Forelimb muscle (tissue), 1 donor: ENCODE results near the gene PIH1D2. TPM values are rescaled to one million over a fixed set of nuclear protein-coding genes. Genes with fewer than 3 reads are reported as not detected.
A peak's percentile ranks its signal among the peaks of the same experiment; 100 is the strongest.
"Not testable (repeated sequence)": the region's sequence is repeated elsewhere in the genome, so short reads cannot be mapped to it uniquely, and the experiment has no call there.

Experiments
- DNase-seq: peaks from one replicate; pipeline ENCODE4 v3.0.0-alpha.2; 2013; ENCODE audit warnings: low read depth
- polyA plus RNA-seq: library from polyadenylated mRNA; unstranded; fragments of 120-200 nt; gene quantifications from one replicate; pipeline ENCODE4 v1.2.1, GENCODE V29; 2013; ENCODE audit not compliant: insufficient read length

Gene PIH1D2, protein sequence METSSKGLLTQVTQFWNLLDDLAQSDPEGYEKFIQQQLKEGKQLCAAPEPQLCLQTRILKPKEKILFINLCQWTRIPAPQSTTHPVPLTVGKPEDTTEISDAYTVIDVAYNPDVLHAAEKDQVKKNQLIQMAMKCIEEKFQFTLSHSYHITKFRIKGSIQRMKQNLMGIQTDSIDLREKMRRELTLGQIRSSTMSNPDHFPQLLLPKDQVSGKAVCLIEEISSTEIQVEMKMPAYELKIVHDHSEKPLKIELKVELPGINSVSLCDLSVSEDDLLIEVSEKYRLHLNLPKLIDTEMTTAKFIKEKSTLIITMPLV
- polyA plus RNA-seq, result 1.1 TPM

DNA sequence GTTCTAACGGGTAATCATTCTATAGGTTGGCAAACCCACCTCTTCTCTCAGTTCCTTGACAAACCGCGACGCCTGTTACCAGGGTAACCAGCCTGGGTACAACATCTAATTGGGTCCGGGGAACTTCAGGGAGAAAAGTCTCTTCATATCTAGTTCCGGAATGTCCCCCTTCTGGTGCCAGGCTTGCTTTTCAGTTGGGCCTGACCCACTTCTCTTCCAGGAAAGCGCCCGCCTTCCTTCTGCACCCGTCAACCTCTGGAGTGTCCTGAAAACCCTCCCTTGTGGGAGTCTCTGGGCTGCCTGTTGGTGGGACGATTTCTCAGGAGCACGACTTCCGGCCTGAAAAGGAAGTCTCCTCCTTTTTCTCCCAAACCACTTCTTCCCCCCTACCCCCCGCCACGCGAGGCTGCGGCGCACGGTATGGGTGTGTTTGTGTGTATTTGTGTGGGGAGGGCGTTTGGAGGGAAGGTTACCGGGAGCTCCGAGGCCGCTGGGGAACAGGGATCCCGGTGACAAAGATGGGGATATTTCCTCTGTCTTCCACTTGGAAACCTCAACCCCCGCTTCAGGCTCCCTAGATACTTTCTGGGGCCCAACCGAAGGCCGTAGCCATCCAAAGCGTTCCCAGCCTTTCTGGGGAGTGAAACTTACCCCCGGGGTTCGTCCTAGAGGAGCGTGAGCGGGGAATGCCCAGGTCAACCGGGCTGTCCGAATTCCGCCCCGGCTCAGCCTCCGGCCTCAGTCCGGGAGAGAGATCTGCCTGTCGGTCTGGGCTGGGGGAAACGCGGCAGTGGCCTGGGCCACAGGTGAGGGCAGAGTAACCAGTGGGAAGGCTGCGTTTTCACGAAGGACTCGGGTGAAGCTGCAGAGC lies at the start of gene PIH1D2, which contains the start of gene NKAPD1:
Gene PIH1D2 (minus strand): TSS at position 77 of the 871 bp plus-strand sequence. CDS start 843 bp downstream, outside the sequence.
Gene NKAPD1 (plus strand): TSS at position 359 of the 871 bp plus-strand sequence. CDS start 1,276 bp downstream, outside the sequence.
- peak; percentile 57 for DNase-seq

DNA sequence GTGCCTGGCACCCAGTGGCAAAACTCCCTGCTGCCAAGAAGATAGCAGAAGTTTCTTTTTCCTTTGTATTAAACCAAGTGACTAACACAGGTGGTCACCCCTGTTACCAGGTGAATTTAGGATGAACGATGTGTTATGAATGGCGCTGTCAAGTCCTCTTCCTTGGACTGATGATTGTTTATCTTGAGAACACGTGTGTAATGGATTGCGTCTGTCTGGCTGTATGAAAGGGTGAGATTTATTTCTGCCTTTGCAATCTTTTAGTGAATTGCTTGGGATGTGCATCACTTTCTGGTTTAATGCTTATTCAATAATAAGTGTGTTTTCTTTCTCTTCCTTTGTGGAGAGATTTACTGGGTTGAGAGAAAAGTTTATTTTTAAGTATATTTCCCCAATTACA lies 49.3 kb upstream of the PIH1D2 start:
- no peak for DNase-seq

DNA sequence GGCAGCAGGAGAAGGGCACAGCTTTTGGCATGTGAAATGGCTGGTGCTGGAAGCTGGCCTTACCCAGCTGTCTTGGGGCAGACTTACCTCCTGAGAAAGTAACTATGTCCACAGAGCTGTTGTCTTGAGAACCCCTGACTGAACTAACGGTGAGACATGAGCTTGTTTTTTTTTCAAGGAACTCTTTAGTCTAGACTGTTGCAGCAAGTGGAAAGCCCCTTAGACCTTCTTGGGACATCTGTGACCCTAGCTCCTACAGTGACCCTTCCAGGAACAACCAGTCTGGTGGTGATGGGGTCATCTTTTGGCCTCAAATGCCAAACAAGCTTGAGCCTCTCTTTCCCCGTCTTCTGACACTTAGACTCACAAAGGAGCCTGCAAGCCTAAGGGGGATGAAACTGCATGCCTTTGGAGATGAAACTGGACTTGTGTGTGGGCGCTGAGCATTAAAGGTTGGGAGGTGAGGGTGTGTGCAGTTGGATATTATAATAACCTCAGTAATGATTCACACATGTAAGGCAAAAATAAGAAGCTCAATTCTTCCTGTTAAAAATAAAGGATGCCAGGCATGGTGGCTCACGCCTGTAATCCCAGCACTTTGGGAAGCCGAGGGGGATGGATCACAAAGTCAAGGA lies 48.3 kb upstream of the PIH1D2 start:
- DNase-seq, result no peak

DNA sequence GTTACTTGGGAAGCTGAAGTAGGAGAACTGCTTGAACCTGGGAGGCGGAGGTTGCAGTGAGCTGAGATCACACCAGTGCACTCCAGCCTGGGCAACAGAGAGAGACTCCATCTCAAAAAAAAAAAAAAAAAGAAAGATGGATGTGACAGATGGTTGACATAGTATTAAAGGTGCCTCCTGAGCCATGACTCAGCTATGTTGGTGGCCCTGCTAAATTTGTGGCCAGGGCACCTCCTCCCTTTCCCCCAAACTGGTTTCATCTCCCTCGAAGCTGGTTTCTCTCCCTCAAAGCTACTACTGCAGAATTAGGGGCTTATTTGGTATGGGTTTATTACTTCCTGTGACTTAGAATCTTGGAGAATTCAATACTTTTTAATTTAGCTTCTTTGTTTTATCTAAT lies 44.4 kb upstream of the PIH1D2 start:
- no peak for DNase-seq

DNA sequence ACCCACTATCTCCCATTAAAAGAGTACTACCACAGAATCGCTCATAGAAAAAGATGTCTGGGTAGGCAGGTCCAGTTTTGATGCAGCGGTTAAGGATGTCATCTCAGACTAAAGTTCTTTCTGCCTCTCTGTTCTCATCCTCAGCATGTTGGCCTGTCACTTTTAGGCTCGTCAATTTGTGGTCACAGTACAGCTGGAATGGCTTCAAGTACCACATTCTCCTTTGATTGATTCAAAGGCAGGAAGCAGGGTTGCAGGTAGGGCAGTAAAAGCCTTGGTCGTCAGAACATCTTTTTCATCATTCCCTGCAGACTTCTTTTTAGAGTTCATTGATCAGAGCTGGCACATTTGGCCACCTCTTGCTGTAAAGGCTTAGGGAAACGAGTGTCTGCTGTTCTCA lies 41.6 kb upstream of the PIH1D2 start:
- no peak for DNase-seq

DNA sequence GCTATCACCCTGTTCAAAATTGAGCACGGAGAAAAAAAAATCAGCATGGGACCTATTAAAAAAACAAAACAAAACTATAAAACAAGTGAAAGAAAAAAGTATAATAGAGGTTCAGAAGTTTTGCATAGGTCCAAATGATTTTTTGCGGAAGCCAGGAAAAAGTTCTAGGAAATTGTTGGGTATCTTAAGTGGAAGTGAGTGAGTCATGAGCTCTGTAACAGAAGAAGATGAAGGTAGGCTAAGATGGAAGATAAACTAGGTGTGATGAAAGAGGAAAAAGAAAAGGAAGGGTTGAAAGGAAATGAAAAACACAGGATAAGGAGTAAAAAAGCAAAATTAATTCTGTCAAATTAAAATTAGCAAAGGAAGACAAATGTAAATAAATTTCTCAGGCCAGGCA lies 40.6 kb upstream of the PIH1D2 start:
- no peak for DNase-seq

DNA sequence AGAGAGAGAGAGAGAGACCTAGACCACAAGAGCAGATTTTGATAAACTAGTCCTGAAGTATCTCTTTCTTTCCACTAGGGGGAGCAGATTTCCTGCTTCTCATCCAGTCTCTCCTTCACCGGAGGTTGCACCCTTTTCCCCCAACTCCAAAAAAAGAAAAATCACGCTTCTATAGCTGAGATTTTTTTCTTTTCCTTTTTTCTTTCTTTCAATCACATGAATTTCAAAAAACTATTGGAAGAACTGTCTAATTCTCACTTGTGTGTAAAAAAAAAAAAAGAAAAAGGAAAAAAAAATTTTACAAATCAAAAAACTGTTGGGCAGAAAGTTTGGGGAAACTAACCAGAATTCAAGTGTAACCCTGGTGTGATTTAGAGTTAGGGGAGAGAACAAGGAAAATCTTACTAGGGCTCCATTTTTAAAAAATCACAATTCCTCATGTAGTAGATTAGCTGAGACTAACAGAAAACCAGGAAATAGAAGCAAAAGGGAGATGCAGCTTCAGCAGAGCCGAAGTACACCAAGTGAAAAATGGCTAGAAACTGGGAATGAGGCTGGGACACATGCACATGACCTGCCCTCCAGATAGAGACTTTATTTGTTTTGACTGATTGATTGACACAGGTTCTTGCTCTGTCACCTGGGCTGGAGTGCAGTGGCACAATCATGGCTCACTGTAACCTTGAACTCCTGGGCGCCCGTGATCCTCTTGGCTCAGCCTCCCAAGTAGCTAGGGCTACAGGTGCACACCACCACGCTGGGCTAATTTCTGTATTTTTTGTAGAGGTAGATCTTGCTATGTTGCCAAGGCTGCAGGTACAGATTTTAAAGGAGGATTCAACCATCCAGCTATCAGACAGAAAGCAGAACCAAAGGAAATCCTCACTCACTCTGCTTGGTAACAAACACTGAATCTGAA lies 40.0 kb upstream of the PIH1D2 start:
- peak; percentile 13 for DNase-seq

DNA sequence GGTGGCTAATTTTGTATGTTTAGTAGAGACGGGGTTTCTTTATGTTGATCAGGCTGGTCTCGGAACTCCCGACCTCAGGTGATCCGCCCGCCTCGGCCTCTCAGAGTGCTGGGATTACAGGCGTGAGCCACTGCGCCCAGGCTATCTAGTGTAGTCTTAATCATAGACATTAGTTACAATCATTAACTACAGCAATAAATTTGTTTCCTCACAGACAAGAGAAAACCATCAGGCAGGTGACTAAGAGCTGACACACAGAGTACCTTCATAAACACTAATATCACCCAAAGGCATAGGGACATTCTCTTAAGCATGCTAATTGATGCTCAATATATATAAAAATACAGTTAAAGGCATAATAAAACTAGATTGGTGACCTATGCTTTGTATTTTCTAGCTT lies 32.3 kb upstream of the PIH1D2 start:
- no peak for DNase-seq

DNA sequence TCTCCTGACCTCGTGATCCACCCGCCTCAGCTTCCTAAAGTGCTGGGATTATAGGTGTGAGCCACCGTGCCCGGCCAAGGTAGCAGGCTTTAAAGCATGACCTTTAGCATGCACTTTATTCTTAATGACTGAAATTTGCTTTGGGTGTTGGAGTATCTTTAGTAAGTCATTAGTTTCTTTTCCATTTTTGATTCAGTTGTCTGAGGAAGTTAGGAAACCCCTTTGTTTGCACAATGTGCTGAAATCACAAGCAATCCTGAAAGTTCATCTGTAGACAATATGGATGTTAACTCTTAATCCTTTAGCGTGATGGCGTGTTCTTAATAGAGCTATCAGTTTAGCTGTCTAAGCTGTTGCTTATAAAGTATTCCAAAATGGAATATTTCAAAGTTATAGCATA lies 29.6 kb upstream of the PIH1D2 start:
- DNase-seq, result no peak

DNA sequence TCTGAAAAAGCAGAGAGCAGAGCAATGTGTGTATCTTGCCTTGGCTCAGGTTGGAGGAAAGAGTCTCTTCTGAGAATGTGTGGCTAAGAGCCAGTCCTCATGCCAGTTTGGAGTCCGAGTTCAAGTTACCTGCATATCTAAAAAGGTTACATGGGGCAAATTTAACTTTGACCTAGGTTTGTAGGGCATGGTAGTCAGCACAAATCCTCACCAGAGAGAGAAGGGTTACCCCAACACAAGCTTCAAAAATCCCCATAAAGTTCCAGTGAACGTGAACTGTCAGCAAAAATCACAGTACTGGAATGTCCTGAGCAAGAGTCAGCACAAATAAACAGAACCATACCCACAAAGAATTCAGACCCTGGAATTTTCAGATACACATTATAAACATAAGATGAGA lies 26.6 kb upstream of the PIH1D2 start:
- DNase-seq, result no peak

DNA sequence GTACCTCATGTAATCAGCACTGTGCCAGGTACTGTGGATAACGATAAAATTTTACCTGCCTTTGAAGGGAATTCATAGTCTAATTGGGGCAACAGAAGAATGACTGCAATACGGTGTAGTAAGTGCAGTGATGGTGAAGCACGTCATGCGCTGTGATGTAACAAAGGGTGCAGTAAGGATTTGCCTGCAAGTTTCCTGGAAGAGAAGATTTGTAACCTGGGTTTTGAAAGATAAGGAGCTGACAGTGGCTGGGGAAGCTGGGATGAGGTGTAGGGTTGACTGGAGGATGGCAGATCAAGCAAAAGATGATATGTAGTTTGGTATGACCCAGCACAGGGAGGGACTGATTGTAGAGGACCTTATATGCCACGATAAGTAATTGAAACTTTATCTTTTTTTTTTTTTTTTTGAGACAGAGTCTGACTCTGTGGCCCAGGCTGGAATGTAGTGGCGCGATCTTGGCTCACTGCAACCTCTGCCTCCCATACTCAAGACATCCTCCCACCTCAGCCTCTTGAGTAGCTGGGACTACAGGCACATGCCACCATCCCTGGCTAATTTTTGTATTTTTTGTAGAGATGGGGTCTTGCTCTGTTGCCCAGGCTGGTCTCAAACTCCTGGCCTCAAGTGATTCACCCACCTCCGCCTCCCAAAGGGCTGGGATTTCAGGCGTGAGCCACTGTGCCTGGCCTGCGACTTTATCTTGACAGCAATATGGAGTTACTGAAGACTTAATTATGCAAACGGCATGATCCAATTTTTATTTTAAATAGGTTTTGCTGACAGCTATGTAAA lies 24.1 kb upstream of the PIH1D2 start:
- no peak for DNase-seq

DNA sequence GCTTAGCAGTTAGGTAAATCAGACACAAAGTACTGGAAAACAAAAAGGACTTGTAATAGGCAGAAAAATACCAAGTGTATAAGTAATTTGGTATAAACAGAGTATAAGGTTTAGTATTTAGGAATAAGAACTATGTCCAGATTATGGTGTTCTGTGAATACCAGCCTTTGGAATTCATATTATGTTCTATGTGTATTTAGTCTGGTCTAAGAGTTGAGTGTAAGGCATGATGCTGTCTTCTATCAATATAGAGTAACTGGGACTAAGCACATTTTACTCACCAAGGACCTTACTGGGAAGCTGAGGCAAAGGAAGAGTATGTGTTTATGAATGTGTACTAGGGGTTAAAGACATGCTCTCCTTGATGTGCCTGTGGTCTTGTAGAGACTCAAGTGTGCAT lies 22.4 kb upstream of the PIH1D2 start:
- DNase-seq, result no peak

DNA sequence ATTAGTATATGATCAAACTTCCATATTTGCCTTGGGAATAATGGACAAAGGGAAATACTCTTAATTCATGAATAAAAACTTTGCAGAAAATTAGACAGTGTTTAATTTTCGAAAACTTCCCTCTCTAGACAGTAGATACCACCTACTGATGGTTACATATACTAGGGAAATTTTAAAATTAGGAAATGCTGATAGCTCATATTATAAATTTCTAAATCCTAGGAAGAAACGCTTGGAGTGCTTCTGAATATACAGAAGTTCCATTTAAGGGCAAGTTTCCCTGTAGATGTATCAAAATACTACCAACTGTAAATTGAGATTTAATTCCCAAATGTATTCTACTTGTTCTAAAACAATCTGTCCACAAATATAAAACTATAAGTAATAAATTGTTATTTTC lies 21.5 kb upstream of the PIH1D2 start:
- not testable (repeated sequence) for DNase-seq

DNA sequence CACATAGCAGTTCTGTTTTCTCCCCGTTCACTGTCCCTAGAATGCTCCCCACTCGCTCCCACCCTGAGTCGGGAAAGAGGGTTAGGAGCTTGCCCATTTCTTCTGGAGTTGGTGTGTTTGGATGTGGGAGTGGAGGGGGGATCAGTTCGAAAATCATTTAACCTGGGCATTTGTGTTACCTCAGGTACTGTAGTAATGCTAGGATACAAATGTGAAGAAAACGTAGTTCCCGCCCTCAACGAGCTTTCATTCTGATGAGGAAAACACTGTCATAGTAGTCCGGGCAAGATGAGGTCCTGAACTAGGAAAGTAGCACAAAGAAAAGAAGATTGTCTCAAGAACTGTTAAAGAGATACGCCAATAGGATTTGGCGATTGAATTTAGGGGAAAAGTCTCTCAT lies 13.4 kb upstream of the PIH1D2 start:
- no peak for DNase-seq

DNA sequence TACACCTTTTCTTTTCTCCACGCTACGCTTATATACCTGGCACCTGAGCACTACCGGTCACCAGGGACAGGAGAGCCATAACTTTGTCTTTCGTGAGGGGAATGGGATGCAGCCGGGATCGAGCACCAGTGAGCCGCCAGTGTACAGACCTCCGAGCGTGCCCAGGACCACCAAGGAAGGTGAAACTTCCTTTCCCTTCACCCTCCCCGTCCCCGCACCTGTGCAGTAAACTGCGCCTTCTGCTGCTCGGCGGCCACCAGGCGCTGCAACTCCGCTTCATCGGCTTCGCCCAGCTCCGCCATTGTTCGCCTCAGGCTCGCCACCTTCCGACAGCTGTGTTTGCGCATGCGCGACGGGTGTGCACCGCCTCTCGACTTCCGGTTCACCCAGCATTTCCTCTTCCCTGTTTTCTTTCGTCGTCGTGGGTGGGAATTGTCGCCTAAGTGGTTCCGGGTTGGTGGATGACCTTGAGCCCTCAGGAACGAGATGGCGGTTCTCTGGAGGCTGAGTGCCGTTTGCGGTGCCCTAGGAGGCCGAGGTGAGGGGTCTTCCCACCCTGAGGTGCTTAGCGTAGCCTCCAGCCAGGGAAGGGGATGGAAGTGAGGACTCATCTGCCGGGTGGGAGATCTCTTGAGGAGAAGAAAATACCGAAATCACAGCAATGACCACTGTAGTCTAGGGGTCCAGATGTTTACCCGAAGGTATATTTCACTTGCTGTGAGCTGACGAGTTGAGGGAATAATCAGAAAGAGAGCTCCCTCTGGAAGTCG lies 12.8 kb upstream of the PIH1D2 start, which contains the start of the genes SDHD and TIMM8B:
Gene SDHD (plus strand): TSS at position 452 of the 770 bp plus-strand sequence. CDS start 35 bp downstream, at position 487.
Gene TIMM8B (minus strand): TSS at position 335 of the 770 bp plus-strand sequence. CDS start 33 bp downstream, at position 302.
- peak; percentile 96 for DNase-seq

DNA sequence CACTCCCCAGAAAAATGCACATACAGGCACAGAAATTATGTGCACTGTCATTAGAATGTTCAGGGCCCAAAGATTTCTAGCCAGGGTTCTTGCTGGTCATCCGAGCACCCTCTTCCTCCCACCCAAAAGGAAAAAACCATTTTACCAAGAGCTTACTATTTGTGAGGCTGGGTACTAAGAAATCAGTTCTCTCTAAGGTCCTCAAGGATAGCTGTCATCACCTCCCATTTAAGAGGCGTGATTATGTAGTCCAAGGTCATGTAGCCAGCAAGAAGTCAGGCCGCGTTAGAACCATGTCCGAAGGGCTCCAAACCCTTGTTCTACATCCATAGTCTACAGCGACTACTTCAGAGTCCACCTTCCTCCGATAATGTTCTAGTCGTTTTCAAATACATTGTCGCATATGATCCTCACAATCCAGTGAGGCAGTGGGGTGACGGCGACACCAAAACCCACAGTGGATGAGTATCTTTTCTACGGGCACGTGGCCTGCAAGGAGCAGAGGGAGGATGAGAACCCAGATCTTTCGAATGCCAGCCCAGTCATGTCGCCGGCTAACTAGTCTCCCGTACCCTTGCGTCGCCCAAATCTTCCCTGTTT lies 12.1 kb upstream of the PIH1D2 start:
- DNase-seq, result no peak

DNA sequence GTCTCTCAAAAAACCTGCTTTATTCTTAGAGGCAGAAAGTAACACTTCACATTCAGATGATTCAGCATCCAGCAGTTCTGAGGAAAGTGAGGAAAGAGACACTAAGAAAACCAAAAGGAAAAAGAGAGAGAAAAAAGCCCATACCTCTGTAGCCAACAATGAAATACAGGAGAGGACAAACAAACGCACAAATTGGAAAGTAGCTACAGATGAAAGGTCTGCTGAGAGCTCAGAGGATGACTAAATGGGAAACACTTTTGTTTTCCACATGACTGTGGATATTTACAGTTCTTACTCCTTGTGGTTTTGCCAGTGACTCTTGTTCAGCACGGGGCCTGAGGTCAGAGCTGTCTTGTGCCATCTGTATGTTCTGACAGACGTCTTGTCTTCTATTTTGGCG lies 8.9 kb upstream of the PIH1D2 start:
- DNase-seq, result no peak

DNA sequence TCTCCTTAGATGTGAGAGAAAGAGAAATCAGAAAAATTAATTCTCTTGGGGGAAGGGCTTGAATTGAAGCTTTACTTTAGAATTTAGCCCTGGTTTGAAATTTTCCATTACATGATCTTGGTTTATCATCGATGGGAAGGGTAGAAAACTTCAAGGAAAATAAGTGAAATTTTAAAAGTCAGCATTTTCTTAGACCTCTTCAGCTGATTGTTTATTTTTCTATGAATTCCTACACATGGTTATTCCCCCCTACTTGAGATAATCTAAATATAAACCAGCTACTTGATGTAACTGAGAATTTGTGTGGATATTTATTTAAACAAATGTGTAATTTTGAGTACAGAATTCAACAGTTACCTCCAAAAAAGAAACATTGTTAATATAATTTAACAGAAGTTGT lies 10.9 kb downstream of the PIH1D2 start:
- no peak for DNase-seq

DNA sequence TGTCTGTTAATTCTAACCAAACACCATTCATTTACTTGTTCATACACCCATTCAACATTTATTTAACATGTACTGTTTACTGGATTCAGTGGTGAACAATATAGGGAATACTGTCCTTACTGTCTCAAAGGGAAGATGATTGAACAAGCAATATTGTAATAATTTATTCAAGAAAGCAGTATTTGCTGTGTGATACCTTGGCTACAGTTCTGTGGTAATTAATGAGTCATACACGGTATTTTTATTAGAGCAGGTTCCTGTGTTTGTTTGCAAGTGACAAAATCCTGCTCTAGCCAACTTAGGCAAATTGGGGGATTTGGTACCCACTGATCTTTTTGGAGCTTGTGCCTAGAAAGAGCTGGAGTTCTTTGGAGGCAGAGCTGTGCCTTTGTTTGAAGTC lies 15.7 kb downstream of the PIH1D2 start:
- DNase-seq, result no peak
